HG02798 (cell line): Measurements from ENCODE around the gene CASTOR2.
"Not testable (repeated sequence)": the region's sequence is repeated elsewhere in the genome, so short reads cannot be mapped to it uniquely, and the experiment has no call there.

Experiments
- ATAC-seq: cut with Tn5 transposase; IDR thresholded peaks from one replicate; pipeline ENCODE4 v1.9.1; 2021; ENCODE audit warnings: mild to moderate bottlenecking; ENCODE audit not compliant: unreplicated experiment, poor library complexity

Gene CASTOR2

DNA sequence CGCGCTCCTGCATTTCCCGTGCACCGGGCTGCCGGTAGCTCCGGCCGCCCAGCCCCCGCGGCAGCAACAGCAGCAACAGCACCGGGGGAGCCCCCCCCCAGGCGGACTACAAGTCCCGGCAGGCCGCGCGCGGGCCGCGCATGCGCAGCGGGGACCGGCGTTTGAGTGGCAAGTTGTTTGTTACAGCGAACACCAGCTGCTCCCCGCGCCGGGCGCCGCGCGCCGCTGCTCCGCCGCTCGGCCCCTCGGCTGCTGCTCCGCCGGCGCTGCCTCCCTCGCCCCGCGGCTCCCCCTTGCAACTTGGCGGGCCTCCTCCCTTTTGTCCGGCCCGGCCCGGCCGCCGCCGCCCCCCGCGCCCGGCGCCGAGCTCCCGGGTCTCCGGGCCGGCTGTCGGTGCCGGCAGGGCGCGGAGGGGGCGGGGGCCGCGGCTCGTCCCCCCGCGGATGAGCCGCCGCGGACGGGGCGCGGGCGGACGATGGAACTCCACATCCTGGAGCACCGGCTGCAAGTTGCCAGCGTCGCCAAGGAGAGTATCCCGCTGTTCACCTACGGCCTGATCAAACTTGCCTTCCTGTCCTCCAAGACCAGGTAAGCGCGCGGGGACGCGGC is at the start of gene CASTOR2:
TSS of gene CASTOR2 (plus strand) at position 195 of the 609 bp plus-strand sequence. CDS start at position 476, 281 bp downstream.
- peak; percentile 95 for ATAC-seq

DNA sequence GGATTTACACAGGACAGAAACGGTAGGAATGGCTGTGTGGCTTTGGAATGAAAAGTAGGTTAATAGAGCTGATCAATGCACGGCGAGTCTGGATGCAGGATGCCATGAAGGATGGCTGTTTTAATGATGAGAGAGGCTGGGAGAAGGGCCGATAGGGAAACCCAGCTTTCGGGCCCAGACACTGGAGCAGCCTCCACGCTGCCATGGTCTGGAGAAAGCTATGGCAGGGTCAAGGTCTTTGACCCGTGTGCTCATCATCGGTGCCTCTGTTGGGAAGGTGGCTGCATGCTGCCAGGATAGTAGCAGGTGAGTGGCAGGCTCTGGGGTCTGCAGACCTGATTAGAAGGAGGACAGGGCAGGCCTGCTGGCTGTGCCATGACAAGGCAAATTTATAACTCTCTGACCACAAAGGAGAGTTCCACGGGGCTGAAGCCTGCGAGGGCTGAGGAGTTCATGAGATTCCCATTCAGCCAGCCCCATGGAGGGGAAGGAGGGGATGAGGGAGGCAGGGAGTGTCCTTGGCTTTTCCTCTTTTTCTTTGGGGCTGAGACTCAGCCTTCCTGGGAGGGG is 42.1 kb upstream of the CASTOR2 start:
- not testable (repeated sequence) for ATAC-seq

DNA sequence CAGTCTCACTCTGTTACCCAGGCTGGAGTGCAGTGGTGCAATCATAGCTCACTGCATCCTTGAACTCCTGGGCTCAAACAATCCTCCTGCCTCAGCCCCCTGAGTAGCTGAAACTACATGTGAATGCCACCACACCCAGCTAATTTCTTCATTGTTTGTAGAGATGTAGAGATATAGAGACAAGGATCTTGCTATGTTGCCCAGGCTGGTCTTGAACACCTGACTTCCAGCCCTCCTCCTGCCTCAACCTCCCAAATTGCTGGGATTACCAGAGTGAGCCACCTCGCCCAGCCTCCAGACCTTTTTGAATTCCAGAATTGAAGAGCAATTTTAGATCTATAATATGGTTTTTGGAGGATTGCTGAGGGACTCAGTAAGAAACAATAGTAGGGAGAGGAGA is 40.9 kb upstream of the CASTOR2 start:
- ATAC-seq: not testable (repeated sequence)

DNA sequence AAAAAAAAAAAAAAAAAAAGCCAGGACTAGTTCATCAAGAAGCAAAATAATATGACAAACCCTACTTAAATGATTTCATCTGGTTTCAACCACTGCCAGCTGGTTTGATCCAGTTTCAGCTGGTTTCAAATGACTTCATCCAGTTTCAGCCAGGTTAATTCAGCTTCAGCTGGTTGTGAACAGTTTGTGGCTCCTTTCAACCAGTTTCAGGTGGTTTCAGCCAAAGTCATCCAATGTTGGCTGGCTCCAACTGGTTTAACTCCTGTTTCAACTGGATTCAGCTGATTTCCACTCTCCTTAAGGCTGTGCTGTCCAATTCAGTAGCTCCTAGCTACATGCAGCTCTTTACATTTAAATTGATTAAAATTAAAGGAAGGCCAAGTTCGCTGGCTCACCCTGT is 37.5 kb upstream of the CASTOR2 start:
- ATAC-seq: not testable (repeated sequence)

DNA sequence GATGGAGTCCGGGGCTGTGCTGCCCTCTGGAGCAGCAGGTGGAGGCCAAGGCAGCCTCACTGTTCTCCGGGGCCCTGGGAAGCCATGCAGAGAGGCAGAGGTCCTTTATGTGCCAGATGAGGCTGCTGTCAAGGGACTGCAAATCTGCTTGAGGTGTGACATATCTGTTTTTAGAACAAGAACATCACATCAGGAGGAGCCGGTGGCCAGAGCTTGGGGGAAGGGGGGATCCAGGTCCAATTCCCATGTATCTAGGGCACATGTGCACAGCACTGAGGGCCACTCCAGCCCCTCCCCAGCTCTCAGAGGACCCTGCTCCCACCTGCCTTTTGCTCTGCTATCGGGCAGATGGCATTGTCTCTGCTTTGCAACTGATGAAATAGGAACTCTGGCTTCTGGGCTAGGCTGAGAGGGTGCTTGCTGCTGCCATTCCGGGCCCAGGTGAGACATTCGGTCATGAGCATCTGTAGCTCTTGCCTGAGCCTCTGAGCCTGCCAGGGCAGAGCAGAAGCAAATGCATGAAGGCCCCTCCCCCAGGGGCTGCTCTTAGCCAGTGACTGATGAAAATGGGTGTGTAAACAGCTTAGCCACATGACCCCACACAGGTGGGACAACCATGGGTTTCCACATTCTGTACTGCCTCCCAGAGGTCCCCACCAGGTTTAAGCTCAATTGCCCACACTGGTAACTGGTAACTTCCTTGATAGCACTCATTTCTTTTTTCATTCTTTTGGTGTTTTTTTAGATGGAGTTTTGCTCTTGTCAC is 32.8 kb upstream of the CASTOR2 start:
- not testable (repeated sequence) for ATAC-seq

DNA sequence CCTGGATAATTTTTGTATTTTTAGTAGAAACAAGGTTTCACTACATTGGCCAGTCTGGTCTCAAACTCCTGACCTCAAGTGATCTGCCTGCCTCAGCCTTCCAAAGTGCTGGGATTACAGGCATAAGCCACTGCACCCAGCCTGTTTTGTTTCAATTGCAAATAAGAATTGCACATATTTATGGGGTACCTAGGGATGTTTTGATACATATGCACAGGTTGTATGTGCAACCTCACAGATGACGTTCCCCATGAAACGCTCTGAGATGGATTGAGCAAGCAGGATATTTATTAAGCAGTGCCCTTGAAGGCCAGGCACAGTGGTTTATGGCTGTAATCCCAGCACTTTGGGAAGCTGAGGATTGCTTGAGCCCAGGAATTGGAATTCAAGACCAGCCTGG is 25.1 kb upstream of the CASTOR2 start:
- not testable (repeated sequence) for ATAC-seq

DNA sequence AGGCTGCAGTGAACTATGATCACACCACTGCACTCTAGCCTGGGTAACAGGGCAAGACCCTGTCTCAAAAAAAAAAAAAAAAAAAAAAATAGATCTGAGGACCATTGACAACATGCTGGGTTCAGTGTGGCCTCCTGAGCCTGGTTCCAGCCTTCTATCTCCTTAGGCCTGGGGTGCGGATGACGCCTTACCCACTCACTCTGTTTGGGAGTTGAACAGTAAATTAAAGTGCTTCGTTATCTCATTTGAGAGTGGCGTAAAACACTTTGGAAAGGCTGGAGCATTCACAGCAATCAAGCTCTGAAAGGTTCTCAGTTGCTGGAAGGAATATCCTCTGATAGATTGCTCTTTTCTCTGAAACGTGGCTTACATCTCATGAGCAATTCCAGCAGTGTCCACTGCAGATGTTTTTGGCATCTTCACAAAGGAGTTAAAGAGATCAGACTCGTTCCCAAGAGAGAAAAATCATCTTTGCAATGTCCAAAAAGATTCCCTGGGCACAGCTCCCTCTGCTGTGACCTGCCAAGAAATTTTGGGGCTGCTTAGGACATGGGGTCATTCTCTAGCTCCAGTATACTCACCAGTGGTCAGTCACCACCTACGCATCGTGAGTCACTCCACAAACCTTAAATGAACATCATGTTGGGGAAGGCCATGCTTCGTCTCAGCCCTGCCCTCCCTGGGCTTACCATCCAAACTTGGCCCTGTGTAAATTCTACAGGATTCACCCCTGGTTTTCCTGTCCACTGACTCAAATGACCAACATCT is 23.0 kb upstream of the CASTOR2 start:
- ATAC-seq: not testable (repeated sequence)

DNA sequence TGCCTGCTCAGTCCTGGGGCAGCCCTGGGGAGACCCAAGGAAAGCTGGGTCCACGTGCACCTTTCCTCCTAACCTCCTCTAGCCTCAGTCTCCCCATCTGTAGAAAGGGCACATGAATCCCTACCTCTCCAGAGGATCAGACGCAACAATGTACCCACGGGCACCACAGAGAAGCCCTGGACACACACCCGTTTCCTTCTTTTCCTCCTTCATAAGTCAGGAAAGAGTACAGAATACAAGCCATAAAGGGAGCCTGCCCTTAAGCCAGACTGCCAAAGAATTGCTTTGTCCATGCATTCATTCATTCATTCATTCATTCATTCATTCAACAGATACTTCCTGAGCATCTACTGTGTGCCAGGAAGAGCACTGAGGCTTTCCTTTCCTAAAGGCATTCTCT is 20.6 kb upstream of the CASTOR2 start:
- not testable (repeated sequence) for ATAC-seq

DNA sequence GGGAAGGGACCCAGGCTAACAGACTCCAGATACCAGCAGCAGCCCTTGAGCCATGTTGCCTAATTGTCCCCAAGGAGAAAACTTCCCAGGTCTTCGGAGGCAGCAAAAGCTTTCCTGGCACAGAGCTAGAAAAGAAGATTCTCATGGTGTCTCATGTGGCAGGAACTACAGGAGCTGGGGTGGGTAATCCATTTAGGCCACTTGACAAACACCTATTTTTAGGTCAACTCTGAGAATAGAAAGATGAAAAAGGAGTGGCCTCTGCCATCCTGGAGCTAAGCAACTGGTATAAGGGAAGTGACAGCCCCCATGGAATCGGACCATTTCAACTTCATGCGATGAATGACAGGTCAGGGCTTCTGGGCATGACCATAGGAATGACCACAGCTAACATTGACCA is 16.8 kb upstream of the CASTOR2 start:
- not testable (repeated sequence) for ATAC-seq

DNA sequence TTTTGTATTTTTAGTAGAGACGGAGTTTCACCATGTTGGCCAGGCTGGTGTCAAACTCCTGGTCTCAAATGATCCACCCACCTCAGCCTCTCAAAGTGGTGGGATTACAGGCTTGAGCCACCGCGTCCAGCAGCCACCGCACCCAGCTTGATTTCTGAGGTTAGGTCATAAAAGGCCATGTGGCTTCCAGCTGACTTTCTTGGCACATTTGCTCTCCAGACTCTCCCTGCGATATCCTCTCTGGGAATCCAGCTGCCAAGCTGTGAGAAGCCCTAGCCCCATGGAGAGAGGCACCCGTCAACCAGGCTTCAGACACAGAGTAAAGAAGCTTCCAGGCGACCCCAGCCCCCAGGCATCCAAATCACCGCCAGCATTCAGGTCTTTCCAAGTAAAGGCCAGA is 10.7 kb upstream of the CASTOR2 start:
- not testable (repeated sequence) for ATAC-seq

DNA sequence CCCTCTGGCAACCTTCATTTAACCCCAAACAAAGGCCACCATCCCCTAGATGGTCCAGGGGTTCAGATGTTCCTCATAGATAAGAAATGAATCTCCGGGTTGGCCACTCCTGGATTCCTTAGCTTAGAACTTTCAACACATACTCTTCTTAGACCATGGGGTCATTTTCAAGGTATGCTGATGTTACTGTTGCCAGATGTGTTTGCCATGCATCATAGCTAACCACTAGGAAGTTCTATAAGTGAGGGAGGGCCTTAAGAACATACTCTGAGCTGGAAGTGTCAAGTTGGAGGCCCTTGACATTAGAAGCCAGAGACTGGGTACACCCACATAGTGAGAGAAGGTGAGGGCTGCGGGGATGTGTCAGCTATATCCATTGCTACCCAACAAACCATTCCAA is 6.2 kb upstream of the CASTOR2 start:
- ATAC-seq: not testable (repeated sequence)

DNA sequence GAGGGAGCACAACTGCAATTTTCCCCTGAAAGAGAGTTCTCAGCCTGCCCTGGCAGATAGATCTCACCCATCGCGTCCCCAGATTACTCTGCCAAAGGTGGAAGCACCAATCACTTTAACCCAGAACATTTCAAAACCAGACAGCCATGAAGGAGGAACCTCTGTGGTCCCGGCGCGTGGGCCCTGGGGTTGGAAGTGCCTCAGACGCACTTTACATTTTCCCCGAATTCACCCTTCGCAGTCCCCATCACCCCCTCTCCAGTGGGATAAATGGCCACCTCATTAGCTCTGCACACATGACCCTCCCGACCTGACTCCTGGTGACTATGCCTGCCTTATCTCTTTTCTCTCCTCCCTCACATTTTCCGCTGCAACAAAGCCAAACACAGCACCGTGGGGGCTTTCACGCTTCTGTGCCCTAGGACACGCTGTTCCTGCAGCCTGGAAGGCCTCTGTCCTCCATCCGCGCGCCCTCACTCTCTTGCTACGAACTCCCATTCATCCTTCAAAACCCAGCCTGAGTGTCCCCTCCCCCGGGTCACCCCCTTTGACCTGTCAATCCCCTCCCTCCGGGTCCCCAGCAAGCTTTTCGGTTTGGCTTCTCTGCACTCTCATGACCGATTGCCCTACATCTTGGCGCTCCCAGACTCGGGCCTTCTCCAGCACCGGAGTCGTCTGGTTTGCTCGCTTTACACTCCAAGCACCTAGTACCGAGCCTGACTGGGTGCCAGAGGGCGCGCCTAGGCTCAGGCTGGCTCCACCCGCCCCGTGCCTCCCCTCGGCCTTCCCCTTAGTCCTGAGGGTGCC is 598 bp upstream of the CASTOR2 start:
- ATAC-seq: not testable (repeated sequence)

DNA sequence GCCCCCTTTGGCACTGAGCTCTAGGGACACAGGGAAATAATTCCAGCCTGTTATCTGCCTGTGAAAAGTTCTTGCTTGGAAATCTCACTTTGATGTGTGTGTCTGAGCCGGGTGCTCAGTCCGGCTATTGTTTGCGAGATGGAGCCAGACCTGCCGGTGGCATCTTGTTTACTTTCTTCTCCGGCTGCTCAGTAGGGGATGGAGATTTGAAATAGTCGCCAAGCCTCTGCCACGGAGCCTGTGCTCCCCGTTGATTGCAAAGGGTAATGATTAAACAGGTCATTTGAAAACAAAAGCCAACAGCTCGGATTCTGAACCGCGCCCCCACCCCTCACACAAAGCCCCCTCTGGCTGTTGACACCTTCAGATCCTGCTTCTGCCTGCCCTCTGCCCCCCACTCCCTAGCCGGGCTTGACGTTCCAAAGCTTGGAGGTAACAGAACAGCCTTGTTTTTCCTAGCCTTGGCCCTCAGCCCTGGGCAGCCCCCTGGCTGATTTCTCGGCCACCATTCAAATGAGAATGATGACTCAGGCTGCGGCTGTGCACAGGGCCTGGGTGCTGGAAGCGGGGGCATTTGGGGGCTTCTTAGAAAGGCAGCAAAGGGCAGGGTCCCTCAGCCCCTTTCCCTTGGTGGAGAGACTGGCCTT is 1.8 kb downstream of the CASTOR2 start:
- ATAC-seq: not testable (repeated sequence)

DNA sequence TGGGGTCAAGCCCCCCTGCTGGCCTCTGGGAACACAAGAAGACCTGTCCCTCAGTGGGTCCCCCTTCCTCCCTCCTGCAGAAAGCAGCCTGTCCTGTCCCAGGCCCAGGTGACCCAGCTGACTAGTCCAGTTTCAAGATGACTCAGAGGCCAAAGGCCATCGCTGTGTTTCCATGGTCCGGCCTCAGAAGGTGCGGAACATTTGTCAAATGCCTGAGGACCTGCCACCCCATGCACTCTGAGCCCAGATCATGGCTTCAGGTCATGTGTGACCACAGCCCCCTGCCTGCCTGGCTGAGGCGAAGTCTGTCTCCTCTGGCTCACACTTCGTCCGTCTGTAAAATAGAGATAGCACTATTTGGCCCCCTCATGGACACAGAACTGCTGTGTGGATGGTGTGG is 2.4 kb downstream of the CASTOR2 start:
- not testable (repeated sequence) for ATAC-seq

DNA sequence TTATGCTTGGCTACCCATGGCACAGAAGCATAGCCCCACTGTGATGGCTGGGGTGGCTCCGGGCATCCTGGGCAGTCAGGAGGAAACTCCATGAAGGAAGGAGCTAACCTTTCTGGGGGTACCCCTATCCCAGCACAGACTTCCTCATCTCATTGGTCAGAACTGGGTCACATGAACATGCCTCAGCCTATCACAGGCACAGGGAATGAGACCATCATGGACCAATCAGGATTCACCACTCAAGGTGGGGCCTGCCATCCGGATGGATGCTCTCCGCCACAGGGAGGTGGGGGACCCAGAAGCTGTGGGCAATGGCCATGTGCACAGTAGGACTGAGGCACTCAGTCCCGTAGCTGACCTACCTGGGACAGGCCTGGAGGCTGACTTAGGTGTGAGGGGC is 6.9 kb downstream of the CASTOR2 start:
- not testable (repeated sequence) for ATAC-seq

DNA sequence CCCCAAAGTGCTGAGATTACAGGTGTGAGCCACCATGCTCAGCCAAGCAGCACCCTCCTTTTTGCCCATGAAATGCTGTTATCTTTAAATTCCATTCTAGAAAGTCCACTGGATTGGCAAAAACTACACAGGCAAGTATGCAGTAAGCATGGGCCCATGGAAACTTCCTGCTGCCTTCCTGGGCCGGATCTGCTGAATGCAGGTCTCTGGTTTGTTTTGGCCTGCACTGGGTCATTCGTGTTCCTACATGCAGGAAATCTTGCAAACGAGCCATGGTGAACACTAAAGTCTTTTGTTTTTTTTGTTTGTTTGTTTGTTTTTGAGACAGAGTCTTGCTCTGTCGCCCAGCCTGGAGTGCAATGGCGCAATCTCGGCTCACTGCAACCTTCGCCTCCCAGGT is 7.9 kb downstream of the CASTOR2 start:
- not testable (repeated sequence) for ATAC-seq

DNA sequence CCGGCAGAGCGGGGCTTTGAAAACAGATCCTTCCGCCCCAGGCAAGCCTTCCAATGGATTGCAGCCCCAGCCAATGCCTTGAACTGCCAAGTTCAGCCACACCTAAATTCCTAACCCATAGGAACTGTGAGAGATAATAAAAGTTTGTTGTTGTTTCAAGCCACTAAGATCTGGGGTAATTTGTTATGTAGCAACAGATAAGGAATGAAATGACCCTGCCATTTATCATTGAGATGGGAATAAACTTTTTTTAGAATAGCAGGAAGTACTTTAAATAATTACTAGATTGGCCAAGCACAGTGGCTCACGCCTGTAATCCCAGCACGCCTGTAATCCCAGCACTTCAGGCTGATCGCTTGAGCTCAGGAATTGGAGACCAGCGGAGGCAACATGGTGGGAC is 11.5 kb downstream of the CASTOR2 start:
- not testable (repeated sequence) for ATAC-seq

DNA sequence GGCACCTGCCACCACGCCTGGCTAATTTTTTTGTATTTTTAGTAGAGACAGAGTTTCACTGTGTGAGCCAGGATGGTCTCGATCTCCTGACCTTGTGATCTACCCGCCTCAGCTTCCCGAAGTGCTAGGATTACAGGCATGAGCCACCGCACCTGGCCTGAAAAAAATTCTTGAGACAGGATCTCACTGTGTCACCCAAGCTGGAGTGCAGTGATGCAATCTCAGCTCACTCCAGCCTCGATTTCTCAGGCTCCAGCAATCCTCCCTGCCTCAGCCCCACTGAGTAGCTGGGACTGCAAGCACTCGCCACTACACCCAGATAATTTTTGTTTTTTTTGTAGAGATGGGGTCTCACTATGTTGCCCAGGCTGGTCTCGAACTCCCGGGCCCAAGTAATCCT is 13.0 kb downstream of the CASTOR2 start:
- not testable (repeated sequence) for ATAC-seq

DNA sequence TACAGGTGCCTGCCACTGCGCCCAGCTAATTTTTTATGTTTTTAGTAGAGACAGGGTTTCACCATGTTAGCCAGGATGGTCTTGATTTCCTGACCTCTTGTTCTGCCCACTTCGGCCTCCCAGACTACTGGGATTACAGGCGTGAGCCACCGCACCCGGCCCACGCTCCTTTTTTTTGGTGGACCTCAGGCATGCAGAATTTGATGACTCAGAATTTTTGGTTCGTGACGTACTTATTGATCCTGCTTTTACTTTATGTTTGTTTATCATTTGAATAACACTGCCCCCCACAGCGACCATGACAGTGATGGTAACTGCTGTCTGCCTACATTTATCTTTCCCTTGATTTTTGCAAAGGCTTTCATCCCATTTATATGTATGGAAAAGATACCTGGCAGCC is 23.9 kb downstream of the CASTOR2 start:
- ATAC-seq: not testable (repeated sequence)
